ENCODE measurements around the gene SLMAP. TPM values are rescaled to one million over a fixed set of nuclear protein-coding genes. Genes with fewer than 3 reads are reported as not detected.
A peak's percentile ranks its signal among the peaks of the same experiment; 100 is the strongest.
"Not testable (repeated sequence)": the region's sequence is repeated elsewhere in the genome, so short reads cannot be mapped to it uniquely, and the experiment has no call there.

SLMAP gene
- total RNA-seq, 4 donors from 2014 or later = 49.4 to 89.1 (median 61.3) TPM

DNA sequence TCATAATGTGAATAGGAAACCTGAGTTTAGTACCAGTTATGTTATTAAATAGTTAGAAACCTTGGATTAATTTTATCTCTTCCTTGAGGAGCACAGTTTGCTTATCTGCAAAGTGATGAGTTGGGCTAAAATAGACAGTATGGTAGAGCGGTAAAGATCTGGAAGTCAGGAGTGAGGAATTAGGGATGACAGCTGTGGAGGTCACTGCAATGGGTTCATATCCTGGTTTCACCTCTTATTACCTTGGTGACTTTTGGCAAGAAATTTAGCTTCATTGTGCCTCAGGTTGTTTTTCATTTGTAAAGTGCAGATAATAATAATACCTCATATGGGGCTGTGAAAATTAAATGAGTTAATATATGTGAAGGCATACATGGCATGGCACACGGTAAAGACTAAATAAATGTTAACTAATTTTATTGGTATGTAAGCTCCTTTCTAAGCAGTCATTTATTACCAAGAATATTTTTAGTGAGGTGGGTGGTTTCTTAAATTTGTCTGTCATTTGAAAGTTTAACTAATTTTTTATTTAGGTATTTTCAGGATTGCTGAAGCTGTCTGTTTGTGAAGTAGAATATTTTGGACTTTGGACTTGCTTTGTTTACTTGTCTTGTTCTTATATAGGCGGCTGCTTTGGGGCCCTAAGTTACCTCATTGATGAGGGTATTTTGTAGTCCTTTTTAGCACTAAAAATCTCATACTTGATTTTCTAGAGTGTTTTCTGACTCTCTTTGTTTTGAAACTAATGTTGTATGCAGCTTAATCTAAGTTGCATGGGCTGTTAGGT is 41.8 kb downstream of the SLMAP start:
- DNase-seq (ENCODE audit: low spot score in 2 of 2) = no peak
- 77% methylated on average over 3 of the region's 3 CpGs for WGBS
- no peaks in the 10 kb centered on the region for H3K9me3 ChIP-seq
- no peak for TF ChIP-seq POLR2AphosphoS5 (IDR thresholded peaks at IDR 0.05)
- TF ChIP-seq POLR2A (IDR thresholded peaks at IDR 0.05) = no peak
- TF ChIP-seq EP300 (IDR thresholded peaks at IDR 0.05) = no peak
- TF ChIP-seq, protein P1, sequence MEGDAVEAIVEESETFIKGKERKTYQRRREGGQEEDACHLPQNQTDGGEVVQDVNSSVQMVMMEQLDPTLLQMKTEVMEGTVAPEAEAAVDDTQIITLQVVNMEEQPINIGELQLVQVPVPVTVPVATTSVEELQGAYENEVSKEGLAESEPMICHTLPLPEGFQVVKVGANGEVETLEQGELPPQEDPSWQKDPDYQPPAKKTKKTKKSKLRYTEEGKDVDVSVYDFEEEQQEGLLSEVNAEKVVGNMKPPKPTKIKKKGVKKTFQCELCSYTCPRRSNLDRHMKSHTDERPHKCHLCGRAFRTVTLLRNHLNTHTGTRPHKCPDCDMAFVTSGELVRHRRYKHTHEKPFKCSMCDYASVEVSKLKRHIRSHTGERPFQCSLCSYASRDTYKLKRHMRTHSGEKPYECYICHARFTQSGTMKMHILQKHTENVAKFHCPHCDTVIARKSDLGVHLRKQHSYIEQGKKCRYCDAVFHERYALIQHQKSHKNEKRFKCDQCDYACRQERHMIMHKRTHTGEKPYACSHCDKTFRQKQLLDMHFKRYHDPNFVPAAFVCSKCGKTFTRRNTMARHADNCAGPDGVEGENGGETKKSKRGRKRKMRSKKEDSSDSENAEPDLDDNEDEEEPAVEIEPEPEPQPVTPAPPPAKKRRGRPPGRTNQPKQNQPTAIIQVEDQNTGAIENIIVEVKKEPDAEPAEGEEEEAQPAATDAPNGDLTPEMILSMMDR (IDR thresholded peaks at IDR 0.05) = no peak
- no peaks in the 10 kb centered on the region for H3K36me3 ChIP-seq
- H3K27ac ChIP-seq = no peak overlapping the region
- no peaks in the 10 kb centered on the region for H3K27me3 ChIP-seq
- no peak overlapping the region for H3K4me3 ChIP-seq
- H3K4me1 ChIP-seq = peaks cover 36% of the 10 kb centered on the region

- no peak for DNase-seq (ENCODE audit: low spot score in 2 of 2)
- Histone ChIP-seq H3K27me3 (no peaks in the 10 kb centered on the region), H3K27ac (peak overlapping the region; percentile 71), H3K4me1 (peaks cover 55% of the 10 kb centered on the region), H3K4me3 (no peak overlapping the region), H3K9me3 (no peaks in the 10 kb centered on the region), H3K36me3 (no peaks in the 10 kb centered on the region)
- WGBS = 8% methylated on average over 3 of the region's 3 CpGs
- TF ChIP-seq POLR2AphosphoS5 (IDR thresholded peaks at IDR 0.05) (no peak), POLR2A (IDR thresholded peaks at IDR 0.05) (no peak), EP300 (IDR thresholded peaks at IDR 0.05) (no peak)
- TF ChIP-seq, protein P1 (IDR thresholded peaks at IDR 0.05) = no peak
Observed at GRCh38 chr3:57803647-57804081, 47.6 kb downstream of the SLMAP start.

DNA sequence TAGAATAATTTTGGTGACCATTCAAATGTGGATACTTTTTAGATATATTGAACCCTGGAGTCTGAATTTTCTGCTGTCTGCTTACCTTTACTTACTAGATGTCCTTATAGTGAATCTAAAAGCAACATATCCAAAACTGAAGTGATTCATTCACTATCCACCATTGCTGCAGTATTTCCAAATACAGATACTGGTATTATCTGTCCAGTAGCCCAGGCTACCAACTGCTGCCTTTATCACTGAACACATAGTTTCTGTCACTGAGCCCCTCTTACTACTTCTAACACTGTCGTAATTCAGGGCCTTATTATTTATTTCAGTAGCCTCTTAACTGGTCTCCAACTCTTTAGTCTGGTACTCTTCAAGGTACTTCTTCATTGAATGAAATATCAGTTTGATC is 49.2 kb downstream of the SLMAP start:
- 88% methylated on average over 1 of the region's 1 CpG for WGBS
- no peak for DNase-seq (ENCODE audit: low spot score in 2 of 2)
- Histone ChIP-seq H3K27me3 (no peaks in the 10 kb centered on the region), H3K9me3 (no peaks in the 10 kb centered on the region), H3K4me3 (no peak overlapping the region), H3K4me1 (peaks cover 55% of the 10 kb centered on the region), H3K27ac (peak overlapping the region; percentile 71), H3K36me3 (no peaks in the 10 kb centered on the region)
- TF ChIP-seq POLR2AphosphoS5 (IDR thresholded peaks at IDR 0.05) = no peak
- no peak for TF ChIP-seq POLR2A (IDR thresholded peaks at IDR 0.05)
- TF ChIP-seq, protein P1 (IDR thresholded peaks at IDR 0.05) = no peak
- TF ChIP-seq EP300 (IDR thresholded peaks at IDR 0.05) = no peak

GRCh38 chr3:57805674-57806073 is 49.6 kb downstream of the SLMAP start:
- no peaks in the 10 kb centered on the region for H3K36me3 ChIP-seq
- H3K27me3 ChIP-seq = no peaks in the 10 kb centered on the region
- H3K4me1 ChIP-seq = peaks cover 52% of the 10 kb centered on the region
- no peaks in the 10 kb centered on the region for H3K9me3 ChIP-seq
- 95% methylated on average over 1 of the region's 1 CpG for WGBS
- TF ChIP-seq EP300 (IDR thresholded peaks at IDR 0.05) (no peak), POLR2AphosphoS5 (IDR thresholded peaks at IDR 0.05) (no peak), POLR2A (IDR thresholded peaks at IDR 0.05) (no peak)
- TF ChIP-seq, protein P1 (IDR thresholded peaks at IDR 0.05) = no peak
- DNase-seq (ENCODE audit: low spot score in 2 of 2) = no peak
- H3K27ac ChIP-seq = no peak overlapping the region
- no peak overlapping the region for H3K4me3 ChIP-seq

DNA sequence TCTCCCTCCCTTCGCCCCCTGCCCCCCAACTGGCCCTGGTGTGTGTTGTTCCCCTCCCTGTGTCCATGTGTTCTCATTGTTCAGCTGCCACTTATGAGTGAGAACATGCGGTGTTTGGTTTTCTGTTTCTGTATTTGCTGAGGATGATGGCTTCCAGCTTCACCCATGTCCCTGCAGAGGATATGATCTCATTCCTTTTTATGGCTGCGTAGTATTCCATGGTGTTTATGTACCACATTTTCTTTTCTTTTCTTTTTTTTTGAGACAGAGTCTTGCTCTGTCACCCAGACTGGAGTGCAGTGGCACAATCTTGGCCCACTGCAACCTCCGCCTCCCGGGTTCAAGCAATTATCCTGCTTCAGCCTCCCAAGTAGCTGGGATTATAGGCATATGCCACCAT is 50.1 kb downstream of the SLMAP start:
- not testable (repeated sequence) for H3K9me3 ChIP-seq; H3K36me3 ChIP-seq; DNase-seq (ENCODE audit: low spot score in 2 of 2); H3K4me3 ChIP-seq; H3K27ac ChIP-seq; H3K27me3 ChIP-seq
- peaks cover 47% of the 10 kb centered on the region for H3K4me1 ChIP-seq
- WGBS = 93% methylated on average over 5 of the region's 5 CpGs

All from suprapubic skin (tissue), 4 donors.